ENCODE measurements around the gene DEDD.
"Not testable (repeated sequence)": the region's sequence is repeated elsewhere in the genome, so short reads cannot be mapped to it uniquely, and the experiment has no call there.

Gene DEDD

DNA sequence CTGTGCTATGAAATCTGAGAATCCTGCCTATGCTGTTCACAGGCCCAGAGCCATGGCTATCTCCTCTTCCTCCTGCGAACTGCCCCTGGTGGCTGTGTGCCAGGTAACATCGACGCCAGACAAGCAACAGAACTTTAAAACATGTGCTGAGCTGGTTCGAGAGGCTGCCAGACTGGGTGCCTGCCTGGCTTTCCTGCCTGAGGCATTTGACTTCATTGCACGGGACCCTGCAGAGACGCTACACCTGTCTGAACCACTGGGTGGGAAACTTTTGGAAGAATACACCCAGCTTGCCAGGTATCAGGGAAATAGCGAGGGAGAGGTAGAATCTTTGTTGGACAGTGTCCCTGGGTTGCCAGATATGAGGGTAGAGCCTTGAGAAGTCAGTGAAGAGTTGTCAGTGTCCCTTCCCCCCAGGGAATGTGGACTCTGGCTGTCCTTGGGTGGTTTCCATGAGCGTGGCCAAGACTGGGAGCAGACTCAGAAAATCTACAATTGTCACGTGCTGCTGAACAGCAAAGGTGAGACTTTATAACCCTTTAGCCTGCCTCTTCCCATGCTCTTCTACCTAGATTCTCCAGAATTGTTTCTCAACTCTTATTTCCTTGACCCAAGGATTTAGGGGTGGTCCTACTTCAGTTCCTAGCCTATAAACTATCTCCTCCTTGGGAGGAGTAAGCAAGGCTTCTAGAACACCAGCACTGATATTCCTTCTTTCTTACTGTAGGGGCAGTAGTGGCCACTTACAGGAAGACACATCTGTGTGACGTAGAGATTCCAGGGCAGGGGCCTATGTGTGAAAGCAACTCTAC lies 13.2 kb downstream of the DEDD start:
- peaks cover 68% of the 10 kb centered on the region for H3K36me3 ChIP-seq (ENCODE audit: low read depth)

DNA sequence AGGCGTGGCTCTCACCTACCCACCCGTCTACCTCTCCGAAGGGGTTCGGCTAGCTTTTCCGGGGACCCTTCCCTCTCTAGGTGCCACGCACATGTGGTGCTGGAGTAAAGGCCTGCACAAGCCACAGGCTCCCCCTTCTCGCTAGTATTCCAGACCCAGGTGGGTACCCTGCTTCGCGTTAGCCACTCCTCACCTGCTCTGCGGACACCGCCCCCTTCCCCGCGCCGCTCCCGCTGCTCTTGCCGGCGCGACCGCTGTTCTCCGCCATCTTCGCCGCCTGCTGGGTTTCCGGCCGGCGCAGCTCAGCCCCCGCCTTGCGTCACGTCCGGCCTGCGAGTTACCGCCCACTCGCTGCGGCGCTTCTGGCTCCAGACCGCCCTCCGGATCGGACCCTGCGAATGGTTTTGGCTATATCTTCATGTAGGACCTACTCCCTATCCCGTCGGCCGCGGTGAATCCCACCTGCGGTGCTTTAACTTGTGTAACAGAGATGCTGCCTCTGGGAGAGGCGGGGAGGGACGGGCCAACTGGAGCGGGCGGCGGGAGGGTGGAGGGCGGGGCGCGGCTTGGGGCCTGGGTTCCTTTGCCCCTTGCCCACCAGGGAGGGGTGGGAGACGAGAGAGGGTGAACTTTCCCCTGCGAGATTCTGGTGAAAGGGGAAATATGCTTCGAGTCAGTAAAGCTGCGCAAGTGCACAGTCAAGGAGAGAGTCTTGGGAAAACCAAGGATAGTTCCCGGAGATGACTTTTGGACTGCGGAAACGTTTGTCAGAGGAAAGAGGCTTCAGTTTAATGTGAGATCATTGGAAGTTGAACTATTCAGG lies 14.5 kb downstream of the DEDD start, which contains the start of the genes NIT1 and PFDN2:
Gene NIT1, plus strand, starts transcription at position 347 of the 823 bp plus-strand sequence. Its CDS starts 72 bp downstream, at position 419.
Gene PFDN2, minus strand, starts transcription at position 279 of the 823 bp plus-strand sequence. Its CDS starts 11 bp downstream, at position 268.
- Histone ChIP-seq H3K9me3 (ENCODE audit: severe bottlenecking) (no peaks in the 10 kb centered on the region), H3K4me3 (ENCODE audit: severe bottlenecking) (peak within 1 kb of the TSS; percentile 80), H3K27ac (ENCODE audit: poor library complexity, severe bottlenecking) (peak within 1 kb of the TSS; percentile 75), H3K4me1 (ENCODE audit: insufficient read depth, poor library complexity, severe bottlenecking) (peaks cover 26% of the 10 kb centered on the region), H3K36me3 (ENCODE audit: low read depth) (peaks cover 69% of the 10 kb centered on the region), H3K27me3 (ENCODE audit: insufficient read depth, poor library complexity, severe bottlenecking) (no peaks in the 10 kb centered on the region)
- ATAC-seq (ENCODE audit: low read depth) (peak; percentile 65), DNase-seq (ENCODE audit: low spot score) (peak; percentile 79)
- TF ChIP-seq, protein P1, sequence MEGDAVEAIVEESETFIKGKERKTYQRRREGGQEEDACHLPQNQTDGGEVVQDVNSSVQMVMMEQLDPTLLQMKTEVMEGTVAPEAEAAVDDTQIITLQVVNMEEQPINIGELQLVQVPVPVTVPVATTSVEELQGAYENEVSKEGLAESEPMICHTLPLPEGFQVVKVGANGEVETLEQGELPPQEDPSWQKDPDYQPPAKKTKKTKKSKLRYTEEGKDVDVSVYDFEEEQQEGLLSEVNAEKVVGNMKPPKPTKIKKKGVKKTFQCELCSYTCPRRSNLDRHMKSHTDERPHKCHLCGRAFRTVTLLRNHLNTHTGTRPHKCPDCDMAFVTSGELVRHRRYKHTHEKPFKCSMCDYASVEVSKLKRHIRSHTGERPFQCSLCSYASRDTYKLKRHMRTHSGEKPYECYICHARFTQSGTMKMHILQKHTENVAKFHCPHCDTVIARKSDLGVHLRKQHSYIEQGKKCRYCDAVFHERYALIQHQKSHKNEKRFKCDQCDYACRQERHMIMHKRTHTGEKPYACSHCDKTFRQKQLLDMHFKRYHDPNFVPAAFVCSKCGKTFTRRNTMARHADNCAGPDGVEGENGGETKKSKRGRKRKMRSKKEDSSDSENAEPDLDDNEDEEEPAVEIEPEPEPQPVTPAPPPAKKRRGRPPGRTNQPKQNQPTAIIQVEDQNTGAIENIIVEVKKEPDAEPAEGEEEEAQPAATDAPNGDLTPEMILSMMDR (IDR thresholded peaks at IDR 0.05; ENCODE audit: poor library complexity, severe bottlenecking): no peak

More for the DNA sequence above, 13.2 kb downstream of the DEDD start:
- TF ChIP-seq, protein P1 (IDR thresholded peaks at IDR 0.05; ENCODE audit: poor library complexity, severe bottlenecking): peak; percentile 55
- H3K4me3 ChIP-seq (ENCODE audit: severe bottlenecking): no peak overlapping the region
- peak; percentile 48 for ATAC-seq (ENCODE audit: low read depth)
- H3K27me3 ChIP-seq (ENCODE audit: insufficient read depth, poor library complexity, severe bottlenecking): no peaks in the 10 kb centered on the region
- peaks cover 26% of the 10 kb centered on the region for H3K4me1 ChIP-seq (ENCODE audit: insufficient read depth, poor library complexity, severe bottlenecking)
- no peaks in the 10 kb centered on the region for H3K9me3 ChIP-seq (ENCODE audit: severe bottlenecking)
- H3K27ac ChIP-seq (ENCODE audit: poor library complexity, severe bottlenecking): peak overlapping the region; percentile 75
- DNase-seq (ENCODE audit: low spot score): no peak

DNA sequence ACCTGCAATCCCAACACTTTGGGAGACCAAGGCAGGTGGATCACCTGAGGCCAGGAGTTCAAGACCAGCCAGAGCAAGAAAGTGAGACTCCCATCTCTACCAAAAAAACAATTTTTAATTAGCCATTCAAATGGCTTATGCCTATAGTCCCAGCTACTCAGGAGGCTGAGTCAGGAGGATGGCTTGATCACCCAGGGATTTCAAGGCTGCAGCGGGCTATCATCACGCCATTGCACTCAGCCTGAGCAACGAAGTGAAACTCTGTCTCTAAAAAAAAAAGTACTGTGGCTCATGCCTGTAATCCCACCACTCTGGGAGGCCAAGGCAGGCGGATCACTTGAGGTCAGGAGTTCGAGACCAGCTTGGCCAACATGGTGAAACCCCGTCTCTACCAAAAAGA lies 16.5 kb downstream of the DEDD start:
- H3K9me3 ChIP-seq (ENCODE audit: severe bottlenecking); ATAC-seq (ENCODE audit: low read depth); DNase-seq (ENCODE audit: low spot score); H3K4me3 ChIP-seq (ENCODE audit: severe bottlenecking); H3K27me3 ChIP-seq (ENCODE audit: insufficient read depth, poor library complexity, severe bottlenecking): not testable (repeated sequence)
- H3K4me1 ChIP-seq (ENCODE audit: insufficient read depth, poor library complexity, severe bottlenecking): peaks cover 26% of the 10 kb centered on the region
- H3K27ac ChIP-seq (ENCODE audit: poor library complexity, severe bottlenecking): peak overlapping the region; percentile 75
- peaks cover 60% of the 10 kb centered on the region for H3K36me3 ChIP-seq (ENCODE audit: low read depth)

DNA sequence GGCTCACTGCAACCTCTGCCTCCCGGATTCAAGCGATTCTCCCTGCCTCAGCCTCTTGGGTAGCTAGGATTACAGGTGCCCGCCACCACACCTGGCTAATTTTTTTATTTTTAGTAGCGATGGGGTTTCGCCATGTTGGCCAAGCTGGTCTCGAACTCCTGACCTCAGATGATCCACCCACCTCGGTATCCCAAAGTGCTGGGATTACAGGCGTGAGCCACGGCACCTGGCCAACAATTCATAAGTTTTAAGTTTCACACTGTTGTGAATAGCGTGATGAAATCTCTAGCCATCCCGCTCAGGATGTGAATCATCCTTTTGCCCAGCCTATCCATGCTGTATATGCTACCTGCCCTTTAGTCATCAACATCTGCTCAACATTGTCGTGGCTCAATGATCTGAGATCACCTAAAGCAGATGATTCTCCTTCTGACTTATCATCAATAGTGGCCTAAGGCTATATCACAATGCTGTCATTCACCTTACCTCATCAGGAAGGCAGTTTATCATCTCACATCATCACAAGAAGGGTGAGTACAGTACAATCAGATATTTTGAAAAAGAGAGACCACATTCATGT lies 17.2 kb downstream of the DEDD start:
- peak overlapping the region; percentile 75 for H3K27ac ChIP-seq (ENCODE audit: poor library complexity, severe bottlenecking)
- DNase-seq (ENCODE audit: low spot score): peak; percentile 87

More for the DNA sequence above, 17.2 kb downstream of the DEDD start:
- H3K9me3 ChIP-seq (ENCODE audit: severe bottlenecking): no peaks in the 10 kb centered on the region
- peak; percentile 78 for ATAC-seq (ENCODE audit: low read depth)
- TF ChIP-seq, protein P1 (IDR thresholded peaks at IDR 0.05; ENCODE audit: poor library complexity, severe bottlenecking): no peak
- peaks cover 56% of the 10 kb centered on the region for H3K36me3 ChIP-seq (ENCODE audit: low read depth)
- H3K4me3 ChIP-seq (ENCODE audit: severe bottlenecking): no peak overlapping the region
- H3K4me1 ChIP-seq (ENCODE audit: insufficient read depth, poor library complexity, severe bottlenecking): peaks cover 26% of the 10 kb centered on the region
- H3K27me3 ChIP-seq (ENCODE audit: insufficient read depth, poor library complexity, severe bottlenecking): no peaks in the 10 kb centered on the region

Measured in RWPE2 (cell line).